Hepatocyte (in vitro differentiated cells): ENCODE measurements around the gene ZNF202.

Experiments
- CTCF ChIP-seq: fragments of 200-600 bp; sonication (generic); IDR thresholded peaks from 2 replicates; pipeline ENCODE4 v1.5.1; 2016; ENCODE audit warnings: antibody characterized with exemption, mild to moderate bottlenecking; ENCODE audit not compliant: poor library complexity
- EZH2 ChIP-seq: fragments of 200-600 bp; sonication (generic); IDR thresholded peaks from 2 replicates; pipeline ENCODE4 v1.6.1; 2016; ENCODE audit warnings: antibody characterized with exemption, mild to moderate bottlenecking, borderline replicate concordance
- EZH2phosphoT487 ChIP-seq: fragments of 200-600 bp; sonication (generic); IDR thresholded peaks from one replicate; pipeline ENCODE4 v1.6.1; 2018; ENCODE audit warnings: antibody characterized with exemption, mild to moderate bottlenecking, low read depth, moderate library complexity; ENCODE audit not compliant: unreplicated experiment, severe bottlenecking

- TF ChIP-seq EZH2 (no peak), CTCF (no peak), EZH2phosphoT487 (no peak)
Observed at GRCh38 chr11:123692961-123693360, 48.5 kb downstream of the ZNF202 start.
